Measurements from ENCODE around the gene ERAS. TPM values are rescaled to one million over a fixed set of nuclear protein-coding genes. Genes with fewer than 3 reads are reported as not detected.

Gene ERAS
- total RNA-seq, 1 experiment from 2014 or later = not detected

GRCh38 chrX:48786341-48786800 lies 39.9 kb upstream of the ERAS start, which contains the start of gene GATA1:
TSS of gene GATA1 (plus strand) at chrX:48786590. CDS start at chrX:48791110, 4,520 bp downstream.
- H2AFZ ChIP-seq (ENCODE audit: low read length) = no peak within 1 kb of the TSS

GRCh38 chrX:48786825-48787504 lies 39.3 kb upstream of the ERAS start:
- Histone ChIP-seq H3K27me3 (ENCODE audit: low read length) (no peaks in the 10 kb centered on the region), H3F3A (ENCODE audit: low read length, unreplicated experiment) (no peaks in the 10 kb centered on the region), H3K9ac (ENCODE audit: low read length) (no peak overlapping the region), H3K27ac (ENCODE audit: low read length) (no peak overlapping the region), H3K36me3 (ENCODE audit: low read depth, low read length) (no peaks in the 10 kb centered on the region), H3K9me2 (replicated peaks; ENCODE audit: low read length) (no peaks in the 10 kb centered on the region), H3K9me3 (ENCODE audit: low read length) (no peaks in the 10 kb centered on the region), H3K4me1 (ENCODE audit: insufficient read depth, low read length) (no peaks in the 10 kb centered on the region), H3K79me2 (ENCODE audit: low read length) (no peaks in the 10 kb centered on the region), H3K4me2 (ENCODE audit: low read length) (no peak overlapping the region), H2AFZ (ENCODE audit: low read length) (no peak overlapping the region), H3K4me3 (ENCODE audit: low read length) (no peak overlapping the region), H4K20me1 (ENCODE audit: low read length) (no peaks in the 10 kb centered on the region)
- no peak for ATAC-seq
- intact Hi-C loops (cut with micrococcal nuclease) = no loop called here
- no peak for TF ChIP-seq CTCF (conservative IDR thresholded peaks at IDR 0.05; ENCODE audit: low read depth, low read length)
- TF ChIP-seq EZH2 (IDR thresholded peaks at IDR 0.05; ENCODE audit: low read length, unreplicated experiment) = no peak
- no peak for TF ChIP-seq EZH2phosphoT487 (IDR thresholded peaks at IDR 0.05; ENCODE audit: borderline replicate concordance, low read length)
- no TSS peak for BruUV-seq (replicated peaks)
- no peak for DNase-seq
- ChIA-PET CTCF (no interaction called here), POLR2A (ENCODE audit: unreplicated experiment) (no interaction called here)

More at GRCh38 chrX:48786341-48786800, 39.9 kb upstream of the ERAS start, which contains the start of gene GATA1:
- ChIA-PET POLR2A (ENCODE audit: unreplicated experiment) (no interaction called here), CTCF (no interaction called here)
- Histone ChIP-seq H3K9ac (ENCODE audit: low read length) (no peak within 1 kb of the TSS), H3K4me2 (ENCODE audit: low read length) (no peak within 1 kb of the TSS), H4K20me1 (ENCODE audit: low read length) (no peaks in the 10 kb centered on the region), H3K4me1 (ENCODE audit: insufficient read depth, low read length) (no peaks in the 10 kb centered on the region), H3K4me3 (ENCODE audit: low read length) (no peak within 1 kb of the TSS), H3K79me2 (ENCODE audit: low read length) (no peaks in the 10 kb centered on the region), H3K9me2 (replicated peaks; ENCODE audit: low read length) (no peaks in the 10 kb centered on the region), H3K9me3 (ENCODE audit: low read length) (no peaks in the 10 kb centered on the region), H3K27me3 (ENCODE audit: low read length) (no peaks in the 10 kb centered on the region), H3K36me3 (ENCODE audit: low read depth, low read length) (no peaks in the 10 kb centered on the region), H3K27ac (ENCODE audit: low read length) (no peak within 1 kb of the TSS), H3F3A (ENCODE audit: low read length, unreplicated experiment) (no peaks in the 10 kb centered on the region)
- intact Hi-C loops (cut with micrococcal nuclease) = no loop called here
- no peak for TF ChIP-seq EZH2 (IDR thresholded peaks at IDR 0.05; ENCODE audit: low read length, unreplicated experiment)
- no peak for TF ChIP-seq CTCF (conservative IDR thresholded peaks at IDR 0.05; ENCODE audit: low read depth, low read length)
- TF ChIP-seq EZH2phosphoT487 (IDR thresholded peaks at IDR 0.05; ENCODE audit: borderline replicate concordance, low read length) = no peak
- no peak for ATAC-seq
- BruUV-seq (replicated peaks) = no TSS peak
- no peak for DNase-seq
